Heart right ventricle (tissue), 16 donors: Measurements from ENCODE around the gene ALKBH4. TPM values are rescaled to one million over a fixed set of nuclear protein-coding genes. Genes with fewer than 3 reads are reported as not detected.
"Not testable (repeated sequence)": the region's sequence is repeated elsewhere in the genome, so short reads cannot be mapped to it uniquely, and the experiment has no call there.

Source experiments
- ATAC-seq, 8 donors: fragments of 200-7000 bp; cut with Tn5 transposase; one replicate each; pipeline ENCODE4 v1.9.1; 2020; ENCODE audit warnings: mild to moderate bottlenecking in 8 of 8, moderate library complexity in 8 of 8, moderate number of reproducible peaks in 1 of 8
- DNase-seq, 2 donors: peaks; one replicate each; pipeline ENCODE4 v3.0.0-alpha.2; 2020
- H3K27ac ChIP-seq, 10 donors: fragments of 200-600 bp; sonication (generic) in 2 of 10; one replicate each; pipeline versions ENCODE4 v1.5.0 to v1.8.0; 2020 to 2022; ENCODE audit warnings: mild to moderate bottlenecking in 3 of 10
- H3K27me3 ChIP-seq, 7 donors: fragments of 200-600 bp; one replicate each; pipeline ENCODE4 v1.8.0; 2021 to 2022; ENCODE audit warnings: mild to moderate bottlenecking in 2 of 7
- H3K36me3 ChIP-seq, 9 donors: fragments of 200-600 bp; sonication (generic) in 1 of 9; one replicate each; pipeline versions ENCODE4 v1.5.0 to v1.8.0; 2020 to 2022; ENCODE audit warnings: mild to moderate bottlenecking in 2 of 9
- H3K4me1 ChIP-seq, 9 donors: fragments of 200-600 bp; sonication (generic) in 1 of 9; one replicate each; pipeline versions ENCODE4 v1.5.0 to v1.8.0; 2020 to 2022; ENCODE audit warnings: mild to moderate bottlenecking in 4 of 9
- H3K4me3 ChIP-seq, 10 donors: fragments of 200-600 bp; sonication (generic) in 2 of 10; one replicate each; pipeline versions ENCODE4 v1.5.0 to v1.8.0; 2020 to 2022; ENCODE audit warnings: mild to moderate bottlenecking in 7 of 10, moderate library complexity in 2 of 10
- H3K9me3 ChIP-seq, 11 donors: fragments of 200-600 bp in 10 of 11; sonication (generic) in 2 of 11; one replicate each; pipeline versions ENCODE4 v1.5.0 to v1.8.0; 2013 to 2022; ENCODE audit warnings: mild to moderate bottlenecking in 2 of 11, control low read depth in 1 of 11, moderate library complexity in 1 of 11
- WGBS, 2 donors: extraction: QIAGEN DNeasy Blood & Tissue Kit; methylation state at CpG; one replicate each; pipeline ENCODE4 v1.1.7; 2013; ENCODE audit warnings: inconsistent platforms in 1 of 2; 5-methylcytosine and 5-hydroxymethylcytosine counted together
- intact Hi-C, 10 donors: fragments of 100-400 bp; cut with DNase I; formaldehyde crosslinking; loops; one replicate each; pipeline versions ENCODE4 v1.11.1 to v1.14.2; 2022
- microRNA-seq, 2 donors: library from miRNA; unstranded; fragments of <30 nt; microRNA quantifications; one replicate each; pipeline ENCODE4 v1.2.0, GENCODE V29; 2021
- polyA plus RNA-seq, 2 donors: library from polyadenylated mRNA; stranded (reverse); fragments of 200-250 nt; gene quantifications; one replicate each; pipeline ENCODE4 v1.2.3, GENCODE V29; 2013
- total RNA-seq, 10 donors: library from RNA; stranded (reverse); fragmentation: NEBNext Ultra II Directional in 3 of 10; extraction: Animal tissue kit (Norgen Biotek cat#: 25700) in 3 of 10; gene quantifications; one replicate each; pipeline versions ENCODE4 v1.2.1 to v1.2.4, GENCODE V29; 2021 to 2023
- TF ChIP-seq, protein P1 (sequence below), 9 donors: fragments of 200-600 bp; sonication (generic) in 2 of 9; IDR thresholded peaks; one replicate each; pipeline versions ENCODE4 v1.5.0 to v1.8.0; 2021 to 2022; ENCODE audit warnings: antibody characterized with exemption in 9 of 9, mild to moderate bottlenecking in 5 of 9, moderate library complexity in 1 of 9
- donor health status: Arrhythmogenic right ventricular cardiomyopathy.
- donor health status: ischemic (EF 13 %, LVEDD 7.1; RV severe dilation, severe dysfunction).
- donor health status: healthy with polysubstance abuse.
- donor health status: DM: no; HTN: yes; CAD: no.
- donor health status: DM: no; HTN: no; CAD: no.
- donor health status: ischemic (EF 25% LVEDD 6.9; RV normal size, moderate dysfunction).
- donor health status: ischemic (EF 25% LVEDD 5.7; RV mildly dilated, moderate dysfunction).
- donor health status: healthy.
- donor health status: DM: yes; HTN: yes; CAD: no.
- donor health status: Ischemic cardiomyopathy.
- donor health status: ischemic (EF 35%, LVEDD 5.7; RV mildly dilated, moderate dysfunction).
- donor health status: nonischemic (EF 11% LVEDD 7.7; RV severe dilation, severe dysfunction).
- donor health status: DM: yes; HTN: yes; CAD: no.
- donor health status: PGD.
- donor health status: ischemic (EF 29% LVEDD 5.4; RV normal size, mild dysfunction).
- donor health status: nonischemic (EF 23%, LVEDD 6.1; RV moderate dilation, normal function).

The ALKBH4 gene
- total and polyA plus RNA-seq, 12 donors: 4.4 to 8.6 (median 6.7) TPM

DNA sequence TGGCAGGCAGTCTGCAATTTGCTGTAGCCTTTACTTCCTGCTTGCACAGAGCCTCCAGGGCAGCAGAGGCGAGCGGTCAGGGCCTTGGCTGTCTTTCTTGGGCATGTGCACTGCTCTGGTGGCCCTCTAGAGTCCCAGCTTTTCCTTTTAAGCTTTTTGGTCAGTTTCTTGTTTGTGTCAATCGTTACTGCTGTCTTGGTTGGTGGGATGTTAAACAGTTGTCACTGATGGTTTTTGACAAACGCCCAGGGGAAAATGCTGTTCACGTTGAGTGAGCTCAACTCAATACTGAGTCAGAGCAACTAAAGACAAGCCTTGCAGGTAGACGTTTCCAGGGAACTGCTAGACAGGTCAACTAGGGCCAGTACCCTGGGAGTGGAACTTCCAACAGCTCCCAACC is 54.5 kb downstream of the ALKBH4 start:
- peaks cover 0 to 8% (median 0%) of the 10 kb centered on the region in 11 donors for H3K9me3 ChIP-seq
- TF ChIP-seq, protein P1, sequence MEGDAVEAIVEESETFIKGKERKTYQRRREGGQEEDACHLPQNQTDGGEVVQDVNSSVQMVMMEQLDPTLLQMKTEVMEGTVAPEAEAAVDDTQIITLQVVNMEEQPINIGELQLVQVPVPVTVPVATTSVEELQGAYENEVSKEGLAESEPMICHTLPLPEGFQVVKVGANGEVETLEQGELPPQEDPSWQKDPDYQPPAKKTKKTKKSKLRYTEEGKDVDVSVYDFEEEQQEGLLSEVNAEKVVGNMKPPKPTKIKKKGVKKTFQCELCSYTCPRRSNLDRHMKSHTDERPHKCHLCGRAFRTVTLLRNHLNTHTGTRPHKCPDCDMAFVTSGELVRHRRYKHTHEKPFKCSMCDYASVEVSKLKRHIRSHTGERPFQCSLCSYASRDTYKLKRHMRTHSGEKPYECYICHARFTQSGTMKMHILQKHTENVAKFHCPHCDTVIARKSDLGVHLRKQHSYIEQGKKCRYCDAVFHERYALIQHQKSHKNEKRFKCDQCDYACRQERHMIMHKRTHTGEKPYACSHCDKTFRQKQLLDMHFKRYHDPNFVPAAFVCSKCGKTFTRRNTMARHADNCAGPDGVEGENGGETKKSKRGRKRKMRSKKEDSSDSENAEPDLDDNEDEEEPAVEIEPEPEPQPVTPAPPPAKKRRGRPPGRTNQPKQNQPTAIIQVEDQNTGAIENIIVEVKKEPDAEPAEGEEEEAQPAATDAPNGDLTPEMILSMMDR (IDR thresholded peaks at IDR 0.05): no peak
- H3K27me3 ChIP-seq: no peaks in the 10 kb centered on the region
- peaks cover 0 to 14% (median 8%) of the 10 kb centered on the region in 9 donors for H3K4me1 ChIP-seq
- no peak for DNase-seq
- peaks cover 0 to 100% (median 44%) of the 10 kb centered on the region in 9 donors for H3K36me3 ChIP-seq
- no peak overlapping the region for H3K27ac ChIP-seq
- 73 to 77% methylated on average over 6 of the region's 6 CpGs for WGBS, 2 donors
- H3K4me3 ChIP-seq: no peak overlapping the region
- no peak for ATAC-seq
- intact Hi-C loops: loop anchor here in 2 of 10 donors (5.0 to 10.0 kb wide), 2 partner anchors 37 to 55 kb away; partner anchors contain the start of genes ALKBH4 (in 1 of the 2) and LRWD1 (in 1 of the 2)

DNA sequence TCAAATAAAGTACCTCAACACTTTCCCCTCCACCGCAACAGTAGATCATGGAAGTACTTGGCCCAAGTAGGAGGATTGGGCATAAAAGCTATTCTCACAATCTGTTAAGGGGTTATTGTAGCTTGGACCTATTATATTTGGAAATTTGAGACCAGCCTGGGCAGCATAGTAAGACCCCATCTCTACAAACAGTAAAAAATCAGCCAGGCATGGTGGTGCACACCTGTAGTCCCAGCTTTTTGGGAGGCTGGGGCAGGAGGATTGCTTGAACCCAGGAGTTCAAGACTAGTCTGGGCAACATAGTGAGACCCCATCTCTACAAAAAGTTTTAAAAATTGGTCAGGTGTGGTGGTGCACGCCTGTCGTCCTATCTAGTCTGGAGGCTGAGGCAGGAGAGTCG is 55.3 kb downstream of the ALKBH4 start:
- peaks cover 0 to 14% (median 8%) of the 10 kb centered on the region in 9 donors for H3K4me1 ChIP-seq
- H3K27ac ChIP-seq: no peak overlapping the region
- H3K4me3 ChIP-seq: no peak overlapping the region
- TF ChIP-seq, protein P1 (IDR thresholded peaks at IDR 0.05): no peak
- 96 to 98% methylated on average over 4 of the region's 4 CpGs for WGBS, 2 donors
- H3K9me3 ChIP-seq: peaks cover 0 to 8% (median 0%) of the 10 kb centered on the region in 11 donors
- no peaks in the 10 kb centered on the region for H3K27me3 ChIP-seq
- DNase-seq: no peak
- peaks cover 0 to 100% (median 52%) of the 10 kb centered on the region in 9 donors for H3K36me3 ChIP-seq
- intact Hi-C loops: loop anchor here in 1 of 10 donors (5.0 kb wide), 1 partner anchor 58 kb away; no protein-coding TSS in a partner anchor
- no peak for ATAC-seq

DNA sequence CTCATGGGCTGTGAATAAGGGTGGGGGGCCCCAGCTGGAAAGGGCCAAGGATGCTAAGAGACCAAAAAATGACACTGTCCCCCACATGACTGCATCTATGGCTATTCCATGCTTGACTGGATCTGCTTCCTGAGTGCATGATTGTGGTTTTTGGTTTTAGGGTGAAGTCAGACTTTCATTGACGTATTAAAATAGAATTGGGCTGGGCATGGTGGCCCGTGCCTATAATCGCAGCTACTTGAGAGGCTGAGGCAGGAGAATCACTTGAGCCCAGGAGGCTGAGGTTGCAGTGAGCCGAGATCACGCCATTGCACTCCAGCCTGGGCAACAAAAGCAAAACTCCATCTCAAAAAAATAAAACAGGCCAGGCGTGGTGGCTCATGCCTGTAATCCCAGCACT is 56.1 kb downstream of the ALKBH4 start:
- not testable (repeated sequence) for H3K27ac ChIP-seq, H3K27me3 ChIP-seq, H3K9me3 ChIP-seq, ATAC-seq, DNase-seq, H3K4me3 ChIP-seq
- peaks cover 0 to 19% (median 8%) of the 10 kb centered on the region in 9 donors for H3K4me1 ChIP-seq
- H3K36me3 ChIP-seq: peaks cover 0 to 100% (median 57%) of the 10 kb centered on the region in 9 donors
- intact Hi-C loops: loop anchor here in 1 of 10 donors (5.0 kb wide), 1 partner anchor 59 kb away; no protein-coding TSS in a partner anchor
- 97 to 98% methylated on average over 6 of the region's 6 CpGs for WGBS, 2 donors

DNA sequence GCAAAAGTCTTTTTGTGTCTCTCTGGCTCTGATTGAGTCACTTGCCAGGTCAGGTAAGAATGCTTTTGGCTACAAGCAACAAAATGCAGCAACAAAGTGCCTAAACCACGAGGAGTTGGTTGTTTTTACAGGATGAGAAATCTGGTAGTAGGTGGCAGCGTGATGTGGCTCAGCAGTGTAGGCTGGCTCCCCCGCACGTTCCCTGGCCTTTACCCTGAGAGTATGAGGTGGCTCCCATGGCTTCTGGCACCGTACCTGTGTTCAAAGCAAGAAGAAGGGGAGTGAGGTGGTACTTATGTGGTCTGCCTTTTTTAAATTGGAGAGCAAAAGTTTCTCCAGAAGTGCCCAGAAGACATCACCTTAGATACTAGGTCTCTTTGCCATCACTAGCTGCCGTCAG is 56.8 kb downstream of the ALKBH4 start:
- 95 to 96% methylated on average over 6 of the region's 6 CpGs for WGBS, 2 donors
- Histone ChIP-seq H3K36me3 (peaks cover 0 to 100% (median 64%) of the 10 kb centered on the region in 9 donors), H3K9me3 (peaks cover 0 to 8% (median 0%) of the 10 kb centered on the region in 11 donors), H3K27ac (no peak overlapping the region), H3K4me3 (no peak overlapping the region), H3K4me1 (peaks cover 0 to 16% (median 6%) of the 10 kb centered on the region in 9 donors), H3K27me3 (no peaks in the 10 kb centered on the region)
- TF ChIP-seq, protein P1 (IDR thresholded peaks at IDR 0.05): no peak
- no peak for DNase-seq
- ATAC-seq: no peak
- intact Hi-C loops: loop anchor here in 1 of 10 donors (5.0 kb wide), 1 partner anchor 59 kb away; no protein-coding TSS in a partner anchor

Small RNA genes lying within 50 kb of the gene (microRNA-seq; reads per million reads assigned to microRNA genes)
- gene MIR4467: 0 reads per million in 2 donors
- gene MIR5090: 0 to 1.0 reads per million in 2 donors

Other genes starting within 250 kb of the ALKBH4 start
- gene SH2B2, start 178.0 kb downstream of the ALKBH4 start, total RNA-seq: 1 to 10 TPM in 6 of 10 donors, under 1 TPM in 4; 0.83 to 4.2 (median 1.2) TPM
- 1 to 10 TPM in 1 of 2 donors, under 1 TPM in 1; 0.95 to 2.3 TPM for gene SH2B2, start 178.0 kb downstream of the ALKBH4 start, polyA plus RNA-seq
- gene SPDYE6, start 108.4 kb downstream of the ALKBH4 start, total RNA-seq: not detected
- under 1 TPM; 0.03 to 0.29 TPM for gene SPDYE6, start 108.4 kb downstream of the ALKBH4 start, polyA plus RNA-seq
- gene PRKRIP1, start 68.5 kb downstream of the ALKBH4 start, total RNA-seq: 10 to 100 TPM in 9 of 10 donors, 1 to 10 TPM in 1; 7.1 to 14.7 (median 11.3) TPM
- 10 to 100 TPM; 14.8 to 28.2 TPM for gene PRKRIP1, start 68.5 kb downstream of the ALKBH4 start, polyA plus RNA-seq
- gene ORAI2, start 31.3 kb downstream of the ALKBH4 start, total RNA-seq: 10 to 100 TPM in 1 of 10 donors, 1 to 10 TPM in 9; 1.7 to 11.6 (median 3.7) TPM
- 1 to 10 TPM; 2.0 to 5.8 TPM for gene ORAI2, start 31.3 kb downstream of the ALKBH4 start, polyA plus RNA-seq
- 10 to 100 TPM in 4 of 10 donors, 1 to 10 TPM in 6; 8.1 to 12.2 (median 9.5) TPM for gene LRWD1, start 121 bp upstream of the ALKBH4 start, total RNA-seq
- 10 to 100 TPM in 1 of 2 donors, 1 to 10 TPM in 1; 6.5 to 21.3 TPM for gene LRWD1, start 121 bp upstream of the ALKBH4 start, polyA plus RNA-seq
- 10 to 100 TPM; 40.1 to 74.1 (median 52.7) TPM for gene POLR2J, start 14.1 kb upstream of the ALKBH4 start, total RNA-seq
- 100 to 1,000 TPM; 127 to 228 TPM for gene POLR2J, start 14.1 kb upstream of the ALKBH4 start, polyA plus RNA-seq
- gene RASA4B, start 52.9 kb upstream of the ALKBH4 start, total RNA-seq: 10 to 100 TPM in 2 of 10 donors, 1 to 10 TPM in 8; 1.3 to 23.9 (median 4.2) TPM
- gene RASA4B, start 52.9 kb upstream of the ALKBH4 start, polyA plus RNA-seq: 1 to 10 TPM; 3.2 to 6.9 TPM
- gene UPK3BL2, start 78.8 kb upstream of the ALKBH4 start, total RNA-seq: 10 to 100 TPM in 1 of 10 donors, 1 to 10 TPM in 9; 1.5 to 16.7 (median 6.3) TPM
- gene UPK3BL2, start 78.8 kb upstream of the ALKBH4 start, polyA plus RNA-seq: 10 to 100 TPM in 1 of 2 donors, 1 to 10 TPM in 1; 4.6 to 13.9 TPM
- gene SPDYE2, start 86.4 kb upstream of the ALKBH4 start, total RNA-seq: under 1 TPM in 1 of 10 donors, not detected in 9; 0.31 TPM
- under 1 TPM in 1 of 2 donors, not detected in 1; 0.51 TPM for gene SPDYE2, start 86.4 kb upstream of the ALKBH4 start, polyA plus RNA-seq
- gene POLR2J3, start 107.7 kb upstream of the ALKBH4 start, total RNA-seq: 10 to 100 TPM in 6 of 10 donors, 1 to 10 TPM in 4; 6.7 to 19.3 (median 12.1) TPM
- gene POLR2J3, start 107.7 kb upstream of the ALKBH4 start, polyA plus RNA-seq: 100 to 1,000 TPM in 1 of 2 donors, 10 to 100 TPM in 1; 20.7 to 102 TPM
- 10 to 100 TPM in 6 of 10 donors, 1 to 10 TPM in 4; 8.3 to 76.1 (median 12.4) TPM for gene RASA4, start 151.9 kb upstream of the ALKBH4 start, total RNA-seq
- 10 to 100 TPM; 10.2 to 13.8 TPM for gene RASA4, start 151.9 kb upstream of the ALKBH4 start, polyA plus RNA-seq
- 10 to 100 TPM in 6 of 10 donors, 1 to 10 TPM in 4; 2.0 to 14.3 (median 10.7) TPM for gene UPK3BL1, start 177.9 kb upstream of the ALKBH4 start, total RNA-seq
- gene UPK3BL1, start 177.9 kb upstream of the ALKBH4 start, polyA plus RNA-seq: 10 to 100 TPM; 10.3 to 82.8 TPM
- gene SPDYE2B, start 185.5 kb upstream of the ALKBH4 start, total RNA-seq: not detected
- gene SPDYE2B, start 185.5 kb upstream of the ALKBH4 start, polyA plus RNA-seq: not detected
- 1 to 10 TPM; 2.2 to 4.3 (median 3.3) TPM for gene POLR2J2, start 206.8 kb upstream of the ALKBH4 start, total RNA-seq
- 1 to 10 TPM in 1 of 2 donors, under 1 TPM in 1; 0.43 to 8.6 TPM for gene POLR2J2, start 206.8 kb upstream of the ALKBH4 start, polyA plus RNA-seq